H1 (cell line): ENCODE data around the gene PRCD.

ENCODE experiments used
- CHD2 ChIP-seq: IDR thresholded peaks from 2 replicates; pipeline ENCODE4 v1.6.1; 2012; ENCODE audit warnings: low read length, improper control_type of control experiment
- EZH2 ChIP-seq: fragments of 200-600 bp; sonication (generic); IDR thresholded peaks from 2 replicates; pipeline ENCODE4 v1.7.1; 2012; ENCODE audit warnings: low read depth, mild to moderate bottlenecking, moderate library complexity, low read length, inconsistent platforms; ENCODE audit not compliant: severe bottlenecking
- POLR2A ChIP-seq, 2 experiments: IDR thresholded peaks; 1 replicate in 1 of 2; 2 replicates in 1 of 2; pipeline ENCODE4 v1.6.1; 2011; ENCODE audit warnings: low read depth in 2 of 2, low read length in 2 of 2, mild to moderate bottlenecking in 2 of 2; ENCODE audit errors: control extremely low read depth in 1 of 2
- RAD21 ChIP-seq, 2 experiments: IDR thresholded peaks in 1 of 2; conservative IDR thresholded peaks in 1 of 2; 2 replicates each; pipeline ENCODE4 v1.6.1; 2011; ENCODE audit warnings: low read depth in 2 of 2, low read length in 2 of 2, improper control_type of control experiment in 1 of 2, inconsistent platforms in 1 of 2, mild to moderate bottlenecking in 1 of 2, moderate library complexity in 1 of 2
- RFX5 ChIP-seq: IDR thresholded peaks from 2 replicates; pipeline ENCODE4 v1.6.1; 2011; ENCODE audit warnings: low read depth, low read length, improper control_type of control experiment, borderline replicate concordance
- SIX5 ChIP-seq: IDR thresholded peaks from 2 replicates; pipeline ENCODE4 v1.6.1; 2011; ENCODE audit warnings: mild to moderate bottlenecking, low read depth, low read length
- SP2 ChIP-seq: IDR thresholded peaks from 2 replicates; pipeline ENCODE4 v1.6.1; 2012; ENCODE audit warnings: mild to moderate bottlenecking, low read length, inconsistent platforms
- TBP ChIP-seq: IDR thresholded peaks from 2 replicates; pipeline ENCODE4 v1.6.1; 2011; ENCODE audit warnings: low read depth, low read length, improper control_type of control experiment
- TF ChIP-seq, protein P1 (sequence below), 3 experiments: IDR thresholded peaks; 1 replicate in 2 of 3; 2 replicates in 1 of 3; pipeline versions ENCODE4 v1.5.1 to v1.6.1; 2011; ENCODE audit warnings: low read length in 3 of 3, mild to moderate bottlenecking in 3 of 3, inconsistent platforms in 2 of 3, low read depth in 1 of 3, moderate library complexity in 1 of 3; ENCODE audit not compliant: insufficient read depth in 1 of 3; ENCODE audit errors: control extremely low read depth in 1 of 3

- TF ChIP-seq SP2 = no peak
- no peak for TF ChIP-seq CHD2
- TF ChIP-seq EZH2 = no peak
- no peak for TF ChIP-seq RFX5
- TF ChIP-seq, protein P1, sequence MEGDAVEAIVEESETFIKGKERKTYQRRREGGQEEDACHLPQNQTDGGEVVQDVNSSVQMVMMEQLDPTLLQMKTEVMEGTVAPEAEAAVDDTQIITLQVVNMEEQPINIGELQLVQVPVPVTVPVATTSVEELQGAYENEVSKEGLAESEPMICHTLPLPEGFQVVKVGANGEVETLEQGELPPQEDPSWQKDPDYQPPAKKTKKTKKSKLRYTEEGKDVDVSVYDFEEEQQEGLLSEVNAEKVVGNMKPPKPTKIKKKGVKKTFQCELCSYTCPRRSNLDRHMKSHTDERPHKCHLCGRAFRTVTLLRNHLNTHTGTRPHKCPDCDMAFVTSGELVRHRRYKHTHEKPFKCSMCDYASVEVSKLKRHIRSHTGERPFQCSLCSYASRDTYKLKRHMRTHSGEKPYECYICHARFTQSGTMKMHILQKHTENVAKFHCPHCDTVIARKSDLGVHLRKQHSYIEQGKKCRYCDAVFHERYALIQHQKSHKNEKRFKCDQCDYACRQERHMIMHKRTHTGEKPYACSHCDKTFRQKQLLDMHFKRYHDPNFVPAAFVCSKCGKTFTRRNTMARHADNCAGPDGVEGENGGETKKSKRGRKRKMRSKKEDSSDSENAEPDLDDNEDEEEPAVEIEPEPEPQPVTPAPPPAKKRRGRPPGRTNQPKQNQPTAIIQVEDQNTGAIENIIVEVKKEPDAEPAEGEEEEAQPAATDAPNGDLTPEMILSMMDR (IDR thresholded peaks at IDR 0.05; ENCODE audit: control extremely low read depth in 1 of 3, insufficient read depth in 1 of 3, low read depth in 1 of 3, low read length in 3 of 3) = no peak
- TF ChIP-seq SIX5 = no peak
- TF ChIP-seq POLR2A (IDR thresholded peaks at IDR 0.05; ENCODE audit: control extremely low read depth in 1 of 2, low read depth in 2 of 2, low read length in 2 of 2) = no peak
- TF ChIP-seq RAD21 (IDR thresholded peaks at IDR 0.05 in 1 of 2, conservative IDR thresholded peaks at IDR 0.05 in 1 of 2; ENCODE audit: low read depth in 2 of 2, low read length in 2 of 2) = no peak
- no peak for TF ChIP-seq TBP
Measured at GRCh38 chr17:76542566-76542971, 2.7 kb downstream of the PRCD start.
